ENCODE measurements around the gene LGALS1.

The LGALS1 gene

DNA sequence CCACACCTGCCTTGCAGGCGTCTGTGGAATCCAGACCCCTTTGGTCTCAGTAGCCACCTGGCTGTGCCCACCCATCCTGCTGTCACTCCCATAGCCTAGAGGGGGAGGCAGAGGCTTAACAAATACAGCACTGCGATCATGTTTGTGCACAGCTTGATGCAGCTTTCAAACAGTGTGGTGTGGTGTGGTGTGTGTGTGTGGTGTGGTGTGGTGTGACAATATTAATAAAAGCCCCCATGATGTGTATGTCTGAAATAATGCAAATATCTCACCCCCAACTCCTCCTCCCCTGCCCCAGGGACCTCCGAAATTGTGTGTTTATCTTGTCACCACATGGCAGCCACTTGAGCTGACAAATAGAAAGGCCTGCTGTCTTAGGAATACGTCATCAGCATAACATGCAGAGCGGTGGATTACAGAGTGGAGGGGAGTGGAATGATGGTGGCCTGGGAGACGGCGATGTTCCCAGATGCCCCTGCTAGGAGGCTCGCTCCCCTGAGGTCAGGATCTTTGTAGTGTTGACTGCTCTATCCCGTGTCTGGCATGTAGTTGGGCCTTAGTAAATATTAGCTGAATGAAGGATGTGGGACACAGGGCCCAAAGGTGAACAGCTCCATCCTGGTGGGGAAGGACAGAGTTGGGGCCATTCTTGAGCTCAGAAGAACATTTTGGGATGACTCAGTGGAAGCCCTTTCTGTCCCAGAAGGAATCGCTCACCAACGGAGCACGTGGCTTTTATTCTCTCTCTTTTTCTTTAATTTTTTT is 14.1 kb upstream of the LGALS1 start:
- DNase-seq (ENCODE audit: extremely low read depth in 1 of 2, low read depth in 1 of 2): no peak

DNA sequence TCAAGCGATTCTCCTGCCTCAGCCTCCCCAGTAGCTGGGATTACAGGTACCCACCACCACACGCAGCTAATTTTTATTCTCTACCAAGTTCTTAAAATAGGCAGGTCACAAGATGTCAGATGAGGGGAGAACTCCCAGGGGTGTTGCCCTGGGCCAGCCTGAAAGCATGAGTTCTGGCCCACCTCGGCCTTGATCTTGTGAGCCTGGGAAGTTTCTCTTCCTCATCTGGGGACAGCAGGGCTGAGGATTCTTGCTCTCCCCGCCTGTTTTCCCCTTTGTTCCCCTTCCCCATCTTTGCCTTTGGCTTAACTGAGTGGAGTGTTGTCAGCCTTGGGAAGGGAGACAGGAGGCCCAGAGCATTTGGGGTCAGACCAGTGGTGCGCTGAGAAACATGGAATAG is 13.4 kb upstream of the LGALS1 start:
- DNase-seq (ENCODE audit: extremely low read depth in 1 of 2, low read depth in 1 of 2): no peak

DNA sequence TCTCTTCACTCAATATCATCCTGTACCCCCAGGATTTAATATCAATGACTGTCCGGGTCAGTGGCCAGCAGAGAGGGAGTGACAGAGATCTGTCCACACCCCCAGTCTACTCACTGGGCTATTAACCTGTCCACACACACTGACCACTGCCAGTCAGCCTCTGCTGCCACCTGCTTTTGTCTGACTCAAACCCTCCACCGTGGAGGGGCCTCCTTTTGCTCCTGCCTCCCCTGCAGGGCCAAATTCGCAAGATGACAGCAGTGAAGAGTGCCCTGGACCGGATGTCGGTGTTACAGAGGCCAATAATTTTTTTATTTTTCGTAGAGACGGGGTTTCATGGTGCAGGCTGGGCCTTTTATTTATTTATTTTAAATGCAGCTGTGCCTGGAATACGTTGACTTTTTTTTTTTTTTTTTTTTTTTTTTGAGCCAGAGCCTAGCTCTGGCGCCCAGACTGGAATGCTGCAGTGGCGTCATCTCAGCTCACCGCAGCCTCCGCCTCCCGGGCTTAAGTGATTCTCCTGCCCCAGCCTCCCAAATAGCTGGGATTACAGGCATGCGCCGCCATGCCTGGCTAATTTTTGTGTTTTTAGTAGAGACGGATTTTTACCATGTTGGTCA is 11.8 kb upstream of the LGALS1 start:
- DNase-seq (ENCODE audit: extremely low read depth in 1 of 2, low read depth in 1 of 2): no peak

DNA sequence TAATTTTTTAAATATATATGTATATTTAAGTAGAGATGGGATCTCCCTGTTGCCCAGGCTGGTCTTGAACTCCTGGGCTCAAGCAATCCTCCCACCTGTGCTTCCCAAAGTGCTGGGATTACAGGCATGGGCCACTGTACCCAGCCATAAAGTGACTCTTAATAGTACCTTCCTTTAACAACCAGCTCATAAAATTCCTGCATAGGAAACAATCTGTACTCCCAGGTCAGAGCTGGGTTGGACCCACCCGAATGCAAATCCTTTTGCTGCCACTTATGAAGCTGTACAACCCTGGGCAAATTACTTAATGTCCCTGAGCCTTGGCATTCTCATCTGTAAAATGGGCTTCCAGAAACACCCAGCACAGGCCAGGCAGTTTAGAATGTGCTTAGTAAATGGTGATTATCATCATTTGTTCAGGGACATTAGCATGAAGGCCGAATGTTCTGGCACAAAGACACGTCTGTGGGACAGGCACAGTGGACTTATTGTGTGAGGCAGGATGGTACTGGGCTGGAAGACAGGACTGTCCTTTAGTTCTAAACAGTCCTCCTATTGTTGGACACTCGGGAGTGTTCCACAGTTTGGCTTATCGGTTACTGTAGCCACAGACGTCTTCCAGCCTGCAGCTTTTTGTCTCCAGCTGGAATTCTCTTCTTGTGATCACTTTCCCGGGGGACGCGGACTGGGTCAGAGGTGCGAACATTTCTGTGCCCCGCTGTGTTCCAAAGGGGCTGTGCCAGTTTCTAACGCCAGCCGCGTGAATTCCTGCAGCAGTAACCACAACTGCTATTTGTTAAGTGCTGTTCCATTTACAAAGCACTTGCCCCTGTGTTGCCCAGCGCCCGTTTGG is 11.0 kb upstream of the LGALS1 start:
- no peak for DNase-seq (ENCODE audit: extremely low read depth in 1 of 2, low read depth in 1 of 2)

DNA sequence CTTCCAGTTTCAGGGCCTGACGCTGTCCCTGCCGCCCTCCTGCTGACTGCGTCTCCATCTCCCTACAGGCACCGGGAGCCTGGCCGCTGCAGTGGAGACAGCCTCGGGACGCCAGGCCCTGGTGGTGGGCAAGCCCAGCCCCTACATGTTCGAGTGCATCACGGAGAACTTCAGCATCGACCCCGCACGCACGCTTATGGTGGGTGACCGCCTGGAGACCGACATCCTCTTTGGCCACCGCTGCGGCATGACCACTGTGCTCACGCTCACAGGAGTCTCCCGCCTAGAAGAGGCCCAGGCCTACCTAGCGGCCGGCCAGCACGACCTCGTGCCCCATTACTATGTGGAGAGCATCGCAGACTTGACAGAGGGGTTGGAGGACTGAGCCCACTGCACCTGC is 9.9 kb upstream of the LGALS1 start:
- no peak for DNase-seq (ENCODE audit: extremely low read depth in 1 of 2, low read depth in 1 of 2)

DNA sequence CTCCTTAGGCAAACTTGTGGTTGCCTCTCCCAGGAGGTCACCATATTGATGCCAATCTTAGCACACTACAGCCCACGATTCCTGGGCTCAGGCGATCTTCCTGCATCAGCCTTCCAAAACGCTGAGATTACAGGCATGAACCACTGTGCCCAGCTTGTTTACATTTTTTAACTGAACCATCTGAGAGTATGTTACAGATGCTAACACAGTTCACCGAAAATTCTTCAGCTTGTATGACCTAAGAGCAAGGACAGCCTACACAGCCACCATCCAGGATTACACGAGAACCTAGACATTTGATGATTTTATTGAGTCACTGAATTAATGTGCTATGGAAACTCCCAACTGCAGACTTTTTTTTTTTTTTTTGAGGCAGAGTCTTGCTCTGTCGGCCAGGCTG is 5.8 kb upstream of the LGALS1 start:
- DNase-seq (ENCODE audit: extremely low read depth in 1 of 2, low read depth in 1 of 2): no peak

DNA sequence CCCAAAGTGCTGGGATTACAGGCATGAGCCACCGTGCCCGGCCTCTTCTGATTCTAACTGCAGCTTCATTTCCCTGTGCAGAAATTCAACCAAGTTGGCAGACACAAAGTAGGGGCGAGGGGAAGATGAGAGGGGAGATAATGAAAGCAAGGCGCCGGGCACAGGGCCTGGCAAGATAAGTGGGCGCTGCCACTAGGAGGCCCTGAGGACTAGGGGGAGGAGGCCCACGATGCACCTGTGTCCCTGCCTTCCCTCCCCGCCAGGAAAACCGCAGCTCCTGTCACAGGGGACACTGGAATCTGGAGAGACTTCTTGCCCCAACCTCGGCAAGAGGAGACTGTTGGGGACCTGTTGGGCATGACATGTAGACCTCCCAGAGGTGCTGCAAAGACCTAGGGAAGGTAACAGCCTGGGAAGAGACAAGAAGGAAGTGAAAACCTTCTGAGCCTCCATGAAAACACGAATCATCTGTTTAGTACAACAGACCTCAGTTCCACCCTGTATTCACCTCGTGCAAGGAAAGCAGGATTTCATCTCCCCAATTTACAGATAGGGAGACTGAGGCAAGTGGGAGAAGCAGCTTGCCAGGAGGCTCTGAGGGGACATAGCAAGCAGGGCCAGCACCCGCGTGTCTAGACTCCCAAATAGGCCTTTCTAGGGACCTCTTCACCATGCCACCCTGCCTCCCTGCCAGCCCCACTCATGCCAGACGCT is 3.1 kb upstream of the LGALS1 start:
- no peak for DNase-seq (ENCODE audit: extremely low read depth in 1 of 2, low read depth in 1 of 2)

DNA sequence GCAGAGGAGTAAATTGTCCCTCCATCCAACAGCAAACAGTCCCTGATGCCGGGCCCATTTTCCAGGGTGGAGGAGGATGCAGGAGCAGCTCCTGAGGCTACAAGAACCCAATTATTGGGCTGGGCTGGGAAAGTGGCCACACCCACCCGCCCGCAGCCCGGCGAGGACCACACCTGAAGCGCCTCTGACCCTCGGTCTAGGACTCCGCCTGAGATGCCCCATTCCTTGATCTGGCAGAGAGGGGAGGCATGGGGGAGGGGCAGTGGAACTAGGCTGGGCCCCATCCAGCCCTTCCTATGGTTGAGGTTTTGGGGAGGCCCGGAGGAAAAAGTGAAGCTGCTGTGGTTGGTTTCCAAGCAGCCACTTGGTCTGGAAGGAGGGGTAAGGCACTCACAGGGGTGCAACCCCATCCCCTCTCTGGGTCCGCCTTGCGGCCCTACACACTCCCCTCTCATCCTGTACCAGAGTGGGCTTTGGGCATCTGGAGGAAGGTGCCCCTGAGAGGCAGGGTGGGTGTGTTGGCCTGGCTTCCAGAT is 2.4 kb upstream of the LGALS1 start:
- no peak for DNase-seq (ENCODE audit: extremely low read depth in 1 of 2, low read depth in 1 of 2)

DNA sequence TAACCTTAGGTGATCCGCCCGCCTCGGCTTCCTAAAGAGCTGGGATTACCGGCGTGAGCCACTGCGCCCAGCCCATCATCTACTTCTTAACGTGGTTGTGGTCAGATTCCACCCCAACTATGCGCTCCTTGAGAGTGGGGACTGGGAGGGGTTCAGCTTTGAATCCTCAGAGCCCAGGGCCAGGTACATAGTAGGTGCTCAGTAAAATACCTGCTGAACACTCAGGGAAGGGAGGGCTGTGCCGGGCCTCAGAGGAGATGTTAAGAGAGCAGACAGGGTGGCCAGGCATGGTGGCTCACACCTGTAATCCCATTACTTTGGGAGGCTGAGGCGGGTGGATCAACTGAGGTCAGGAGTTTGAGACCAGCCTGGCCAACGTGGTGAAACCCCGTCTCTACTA is 1.2 kb upstream of the LGALS1 start:
- DNase-seq (ENCODE audit: extremely low read depth in 1 of 2, low read depth in 1 of 2): no peak

DNA sequence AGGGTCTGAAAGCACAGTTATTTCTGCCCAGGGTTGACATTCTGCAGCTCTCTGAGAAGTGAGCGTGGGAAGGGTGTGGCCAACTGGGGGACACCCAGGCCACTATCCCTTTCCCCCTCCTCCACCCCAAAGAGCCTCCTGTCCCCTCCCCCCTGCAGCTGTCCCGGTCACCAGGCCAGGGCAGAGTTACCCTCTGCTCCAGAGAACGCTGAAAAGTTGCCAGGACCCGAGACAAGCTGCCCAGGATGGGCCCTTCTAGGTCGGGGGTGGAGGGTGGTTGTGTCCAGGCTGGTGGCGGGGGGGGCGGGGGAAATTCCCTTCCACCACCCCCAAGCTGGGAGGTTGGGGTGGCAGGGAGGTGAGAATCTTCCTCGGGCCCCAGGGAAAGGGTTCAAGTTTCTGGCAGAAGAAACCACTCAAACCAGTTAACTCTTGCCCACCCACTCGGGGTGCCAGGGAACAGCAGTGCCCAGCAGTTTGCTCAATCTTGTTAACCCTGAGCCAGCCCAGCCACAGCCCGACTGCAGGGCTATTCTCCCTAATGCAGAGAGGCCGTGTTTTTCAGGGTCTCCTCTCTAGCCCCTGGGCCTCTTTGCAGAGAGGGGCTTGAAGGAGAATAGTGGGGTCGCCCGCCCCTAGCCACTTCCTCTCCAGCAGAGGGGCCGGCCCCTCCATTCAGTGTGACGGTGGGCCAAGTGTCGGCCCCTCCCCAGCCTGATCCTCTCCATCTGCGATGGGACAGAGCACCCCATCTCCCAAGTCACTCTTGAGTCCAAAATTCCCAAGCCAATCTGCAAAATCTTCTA is 697 bp downstream of the LGALS1 start:
- no peak for DNase-seq (ENCODE audit: extremely low read depth in 1 of 2, low read depth in 1 of 2)

DNA sequence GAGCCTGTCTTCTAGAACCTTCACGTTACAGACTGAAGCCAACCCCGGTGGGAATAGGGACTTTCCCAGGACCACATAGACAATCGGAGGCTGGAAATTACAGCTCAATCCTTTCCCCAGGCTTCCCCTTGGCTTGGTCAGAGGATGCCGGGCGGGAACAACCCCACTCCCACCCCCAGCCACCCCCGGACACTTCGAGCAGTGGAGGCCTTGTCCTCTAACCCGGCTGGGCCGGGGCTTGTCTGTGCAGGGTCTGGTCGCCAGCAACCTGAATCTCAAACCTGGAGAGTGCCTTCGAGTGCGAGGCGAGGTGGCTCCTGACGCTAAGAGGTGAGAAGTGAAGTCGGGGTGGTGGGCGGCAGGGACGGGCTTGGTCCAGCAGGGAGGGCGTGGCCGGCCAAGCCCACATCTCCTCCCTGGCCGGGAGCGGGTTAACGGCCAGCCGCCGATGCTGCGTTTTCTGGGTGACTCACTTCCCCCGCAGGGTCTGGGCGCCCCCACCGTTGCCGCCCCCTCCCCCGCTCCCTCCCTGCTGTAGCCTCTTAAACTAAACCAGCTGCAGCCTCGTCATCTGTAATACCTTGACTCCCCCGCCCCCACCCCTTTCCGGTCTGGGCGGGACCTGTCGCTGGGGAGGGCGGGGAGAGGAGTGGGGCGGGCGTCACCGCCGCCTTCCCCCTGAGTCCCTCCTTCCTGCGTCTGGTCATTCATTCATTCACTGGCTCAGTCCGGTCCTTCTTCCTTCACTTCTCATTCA is 1.5 kb downstream of the LGALS1 start:
- DNase-seq (ENCODE audit: extremely low read depth in 1 of 2, low read depth in 1 of 2): peak; percentile 85 to 90

DNA sequence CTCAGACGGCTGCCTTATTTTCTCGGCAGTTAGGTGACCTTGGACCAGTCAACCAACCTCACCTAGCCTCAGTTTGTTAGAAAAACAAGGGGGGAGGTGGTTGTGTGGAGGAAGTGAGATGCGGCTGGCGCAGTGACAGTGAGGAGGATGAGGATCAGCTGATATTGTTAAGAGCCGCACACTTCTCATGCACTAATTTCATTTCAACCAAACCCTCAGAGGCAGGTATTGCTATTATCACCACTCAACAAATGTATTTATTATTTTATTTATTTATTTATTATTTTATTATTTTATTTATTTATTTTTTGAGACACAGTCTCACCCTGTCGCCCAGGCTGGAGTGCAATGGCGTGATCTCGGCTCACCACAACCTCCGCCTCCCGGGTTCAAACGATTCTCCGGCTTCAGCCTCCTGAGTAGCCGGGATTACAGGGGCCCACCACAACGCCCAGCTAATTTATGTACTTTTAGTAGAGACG is 2.1 kb downstream of the LGALS1 start:
- no peak for DNase-seq (ENCODE audit: extremely low read depth in 1 of 2, low read depth in 1 of 2)

DNA sequence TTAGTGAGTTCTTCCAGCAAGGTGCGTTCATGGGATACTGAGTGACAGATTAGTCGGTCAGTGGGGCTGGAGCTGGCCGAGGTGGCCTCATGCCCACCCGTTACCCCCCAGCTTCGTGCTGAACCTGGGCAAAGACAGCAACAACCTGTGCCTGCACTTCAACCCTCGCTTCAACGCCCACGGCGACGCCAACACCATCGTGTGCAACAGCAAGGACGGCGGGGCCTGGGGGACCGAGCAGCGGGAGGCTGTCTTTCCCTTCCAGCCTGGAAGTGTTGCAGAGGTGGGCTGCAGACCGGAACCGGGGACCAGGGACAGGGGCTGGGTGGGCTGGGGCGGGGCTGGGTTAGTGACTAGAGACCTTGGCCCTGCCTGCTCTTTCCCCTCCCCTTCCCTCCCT is 2.9 kb downstream of the LGALS1 start:
- DNase-seq (ENCODE audit: extremely low read depth in 1 of 2, low read depth in 1 of 2): no peak

DNA sequence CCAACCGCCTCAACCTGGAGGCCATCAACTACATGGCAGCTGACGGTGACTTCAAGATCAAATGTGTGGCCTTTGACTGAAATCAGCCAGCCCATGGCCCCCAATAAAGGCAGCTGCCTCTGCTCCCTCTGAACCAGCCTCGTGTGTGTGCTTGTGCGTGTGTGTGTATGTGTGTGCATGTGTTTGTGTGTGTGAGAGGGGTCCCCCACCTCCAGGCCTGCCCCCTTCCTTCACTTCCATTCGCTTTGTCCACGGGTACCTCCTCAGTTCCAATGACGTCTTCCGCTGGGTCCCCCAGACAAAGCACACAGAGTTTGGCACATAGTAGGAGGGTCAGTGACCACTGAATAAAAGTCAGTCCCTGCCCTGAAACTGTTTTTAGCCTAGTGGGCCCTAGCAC is 4.2 kb downstream of the LGALS1 start:
- DNase-seq (ENCODE audit: extremely low read depth in 1 of 2, low read depth in 1 of 2): no peak

DNA sequence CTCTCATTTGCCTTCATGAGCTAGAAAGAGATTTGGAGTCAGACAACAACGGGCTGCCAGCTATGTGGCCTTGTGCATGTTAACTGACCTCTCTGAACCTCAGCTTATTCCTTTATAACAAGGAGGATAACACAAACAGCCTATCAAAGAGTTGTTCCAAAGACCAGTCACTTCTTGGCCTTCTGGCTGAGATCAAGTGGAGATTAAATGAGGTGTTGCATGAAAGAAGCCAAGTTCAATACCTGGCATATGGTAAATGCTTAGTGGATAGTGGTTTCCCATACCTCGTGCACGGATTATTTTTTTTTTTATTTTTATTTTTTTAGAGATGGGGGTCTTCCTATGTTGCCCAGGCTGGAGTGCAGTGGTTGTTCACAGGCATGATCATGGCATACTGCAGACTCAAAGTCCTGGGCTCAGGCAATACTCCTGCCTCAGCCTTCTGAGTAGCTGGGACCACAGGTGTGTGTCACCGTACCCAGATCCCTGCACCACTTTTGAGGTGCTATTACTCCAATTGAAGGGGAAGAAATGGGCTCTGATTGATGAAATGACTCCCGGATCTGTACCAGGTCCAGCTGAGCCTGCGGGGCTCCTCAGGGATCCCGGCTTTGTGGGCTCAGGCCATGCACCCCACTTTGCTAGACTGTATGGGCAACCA is 4.9 kb downstream of the LGALS1 start:
- DNase-seq (ENCODE audit: extremely low read depth in 1 of 2, low read depth in 1 of 2): no peak

DNA sequence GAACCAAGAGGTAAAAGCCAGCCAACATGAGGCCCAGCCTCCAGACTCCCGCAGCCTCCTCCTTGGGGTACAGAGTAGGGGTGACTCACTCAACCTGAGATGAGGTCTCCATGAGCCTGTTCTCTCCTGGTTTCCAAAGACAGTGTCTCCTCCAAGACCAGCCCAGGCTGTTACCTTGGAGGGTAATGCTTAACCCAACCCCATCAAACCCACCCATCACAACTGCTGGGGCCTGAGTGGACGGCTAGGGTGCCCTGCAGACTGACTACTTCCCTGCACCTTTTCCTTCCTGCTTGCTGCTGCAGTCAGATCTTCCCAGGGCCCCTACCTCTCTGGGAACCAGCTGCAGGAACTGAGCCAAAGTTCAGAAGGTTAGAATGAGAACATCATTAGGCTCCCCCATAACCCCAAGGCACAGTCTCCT is 5.6 kb downstream of the LGALS1 start:
- no peak for DNase-seq (ENCODE audit: extremely low read depth in 1 of 2, low read depth in 1 of 2)

DNA sequence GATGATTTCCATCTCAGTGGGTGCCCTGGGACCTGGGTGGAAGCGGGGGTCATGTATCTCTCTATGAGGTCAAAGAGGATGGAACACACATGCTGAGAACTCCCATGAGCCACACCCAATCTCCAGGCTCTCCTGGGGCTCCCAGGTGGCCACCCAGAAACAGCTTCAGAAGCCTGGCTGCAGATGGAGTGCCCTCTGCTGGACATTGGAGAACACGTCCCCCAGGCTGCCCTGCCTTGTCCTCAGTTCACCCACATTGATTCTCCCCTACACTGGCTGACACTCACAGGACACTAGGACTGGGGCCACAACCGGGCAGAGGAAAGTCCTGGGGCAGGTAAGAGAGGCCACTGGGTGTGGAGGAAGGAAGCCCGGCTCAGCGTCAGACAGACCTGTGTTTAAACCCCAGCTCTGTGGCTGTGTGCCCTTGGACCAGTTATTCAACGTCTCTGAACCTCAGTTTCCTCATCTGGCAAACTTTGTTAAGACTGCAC is 6.2 kb downstream of the LGALS1 start:
- peak in 1 of 2 donors; percentile 56 for DNase-seq (ENCODE audit: extremely low read depth in 1 of 2, low read depth in 1 of 2)

DNA sequence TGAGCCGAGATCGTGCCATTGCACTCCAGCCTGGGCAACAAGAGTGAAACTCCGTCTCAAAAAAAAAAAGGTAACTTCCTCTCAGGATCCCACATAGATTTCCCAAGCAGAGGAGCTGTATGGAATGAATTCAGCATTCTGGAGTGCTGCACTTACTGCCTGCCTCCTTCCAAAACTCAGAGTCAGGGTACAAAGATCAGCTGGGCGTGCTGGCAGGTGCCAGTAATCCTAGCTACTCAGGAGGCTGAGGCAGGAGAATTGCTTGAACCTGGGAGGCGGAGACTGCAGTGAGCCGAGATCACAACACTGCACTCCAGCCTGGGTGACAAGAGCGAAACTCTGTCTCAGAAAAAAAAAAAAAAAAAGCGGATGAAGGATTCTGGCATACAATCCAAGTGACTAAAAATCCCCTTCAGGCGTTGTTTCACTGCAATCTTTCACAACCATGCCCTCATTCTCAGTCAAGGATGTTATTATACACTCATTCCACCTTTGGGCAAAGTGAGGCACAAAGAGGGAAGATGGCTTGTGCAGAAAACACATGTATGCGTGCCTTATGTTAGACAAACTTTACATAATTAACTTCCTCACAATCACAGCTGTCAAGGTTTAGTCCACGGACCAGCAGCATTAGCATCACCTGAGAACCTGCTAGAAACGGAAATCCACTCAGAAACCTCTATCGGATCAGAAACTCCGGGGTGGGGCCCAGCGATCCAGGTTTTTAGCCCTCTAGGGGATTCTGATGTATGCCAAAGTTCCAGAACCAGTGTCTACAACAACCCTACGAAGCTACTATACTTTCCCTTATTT is 9.6 kb downstream of the LGALS1 start:
- DNase-seq (ENCODE audit: extremely low read depth in 1 of 2, low read depth in 1 of 2): no peak
